Cardiac septum (tissue), 1 donor: ENCODE results near the gene RABGGTB. TPM values are rescaled to one million over a fixed set of nuclear protein-coding genes. Genes with fewer than 3 reads are reported as not detected.
A peak's percentile ranks its signal among the peaks of the same experiment; 100 is the strongest.
"Not testable (repeated sequence)": the region's sequence is repeated elsewhere in the genome, so short reads cannot be mapped to it uniquely, and the experiment has no call there.

ENCODE experiments used
- DNase-seq: peaks from one replicate; pipeline ENCODE4 v3.0.0-alpha.2; 2020; ENCODE audit warnings: low spot score
- intact Hi-C: fragments of 100-400 bp; cut with DNase I; formaldehyde crosslinking; loops from one replicate; pipeline ENCODE4 v1.14.0; 2022
- long read RNA-seq: library from polyadenylated mRNA; unstranded; transcript quantifications from one replicate; pipeline ENCODE4 v2.0.0, GENCODE V29; 2021
- total RNA-seq: library from RNA; stranded (reverse); fragmentation: NEBNext Ultra II Directional; extraction: Animal tissue kit (Norgen Biotek cat#: 25700); gene quantifications from one replicate; pipeline ENCODE4 v1.2.1, GENCODE V29; 2021
- donor health status: DM: no; HTN: no; CAD: no.

The RABGGTB gene
- 62.1 TPM for total RNA-seq
- long read RNA-seq, transcript RABGGTB-203 (2 exons, 1,177 nt), result minor isoform, 12 of 62 reads
- long read RNA-seq, transcript RABGGTB-201 (9 exons, 1,496 nt), result major isoform, 25 of 62 reads
- long read RNA-seq, partial matches to known transcripts, result 9 of 62 reads
- long read RNA-seq, other reads (novel, unspliced or antisense), result 15 of 62 reads

GRCh38 chr1:75785983-75786853 is at the start of gene RABGGTB:
Gene RABGGTB, plus strand, starts transcription at chr1:75786256. Its CDS starts 16 bp downstream, at chr1:75786272.
- peak; percentile 97 for DNase-seq
- intact Hi-C loops, result loop anchor here (2.0 kb wide), 1 partner anchor 59 kb away; no protein-coding TSS in a partner anchor

- DNase-seq, result no peak
- intact Hi-C loops, result no loop called here
Measured at GRCh38 chr1:75742047-75742625, 43.9 kb upstream of the RABGGTB start.

- intact Hi-C loops, result no loop called here
- no peak for DNase-seq
Measured at GRCh38 chr1:75745276-75745675, 40.8 kb upstream of the RABGGTB start.

GRCh38 chr1:75757210-75757609 is 28.8 kb upstream of the RABGGTB start:
- DNase-seq, intact Hi-C loops: not testable (repeated sequence)

- intact Hi-C loops, DNase-seq: not testable (repeated sequence)
Measured at GRCh38 chr1:75758543-75758942, 27.5 kb upstream of the RABGGTB start.

GRCh38 chr1:75764057-75764655 is 21.9 kb upstream of the RABGGTB start:
- no peak for DNase-seq
- intact Hi-C loops, result no loop called here

- intact Hi-C loops, result no loop called here
- no peak for DNase-seq
Measured at GRCh38 chr1:75765697-75766355, 20.2 kb upstream of the RABGGTB start.

GRCh38 chr1:75768016-75768415 is 18.0 kb upstream of the RABGGTB start:
- intact Hi-C loops, result no loop called here
- DNase-seq, result no peak

GRCh38 chr1:75770761-75771160 is 15.3 kb upstream of the RABGGTB start:
- no peak for DNase-seq
- intact Hi-C loops, result no loop called here

- no peak for DNase-seq
- intact Hi-C loops, result no loop called here
Measured at GRCh38 chr1:75771978-75772377, 14.1 kb upstream of the RABGGTB start.

GRCh38 chr1:75777812-75778211 is 8.2 kb upstream of the RABGGTB start:
- intact Hi-C loops, DNase-seq: not testable (repeated sequence)

GRCh38 chr1:75778694-75779093 is 7.4 kb upstream of the RABGGTB start:
- DNase-seq, intact Hi-C loops: not testable (repeated sequence)

- DNase-seq, intact Hi-C loops: not testable (repeated sequence)
Measured at GRCh38 chr1:75780183-75780582, 5.9 kb upstream of the RABGGTB start.

- intact Hi-C loops, DNase-seq: not testable (repeated sequence)
Measured at GRCh38 chr1:75783920-75784319, 2.1 kb upstream of the RABGGTB start.

GRCh38 chr1:75785320-75785982 is 605 bp upstream of the RABGGTB start:
- DNase-seq, result no peak
- intact Hi-C loops, result no loop called here

- no peak for DNase-seq
- intact Hi-C loops, result loop anchor here (2.0 kb wide), 1 partner anchor 60 kb away; no protein-coding TSS in a partner anchor
Measured at GRCh38 chr1:75786901-75787493, 941 bp downstream of the RABGGTB start.

- DNase-seq, result no peak
- intact Hi-C loops, result loop anchor here (2.0 kb wide), 1 partner anchor 61 kb away; no protein-coding TSS in a partner anchor
Measured at GRCh38 chr1:75787524-75787923, 1.5 kb downstream of the RABGGTB start.

- intact Hi-C loops, result no loop called here
- DNase-seq, result no peak
Measured at GRCh38 chr1:75789988-75790387, 3.9 kb downstream of the RABGGTB start.

- intact Hi-C loops, result no loop called here
- no peak for DNase-seq
Measured at GRCh38 chr1:75791022-75791421, 5.0 kb downstream of the RABGGTB start.
